ENCODE results near the gene LSAMP.
A peak's percentile ranks its signal among the peaks of the same experiment; 100 is the strongest.
"Not testable (repeated sequence)": the region's sequence is repeated elsewhere in the genome, so short reads cannot be mapped to it uniquely, and the experiment has no call there.

The LSAMP gene

DNA sequence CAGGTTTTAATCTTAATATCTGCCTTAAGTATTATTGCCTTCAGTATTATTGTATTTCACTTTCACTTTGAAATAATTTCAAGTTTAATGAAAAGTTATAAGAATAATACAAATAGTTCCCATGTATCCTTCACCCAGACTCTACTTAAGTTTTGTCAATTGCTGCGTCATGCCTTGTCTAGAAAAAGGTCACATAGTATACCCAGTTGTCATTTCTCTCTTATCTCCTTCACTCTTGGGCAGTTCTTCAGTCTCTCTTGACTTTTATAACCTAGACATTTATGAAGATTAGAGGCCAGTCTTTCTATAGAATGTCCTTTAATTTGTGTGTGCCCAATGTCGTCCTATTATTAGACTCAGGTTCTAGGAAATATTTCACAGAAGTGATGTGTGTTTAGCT is 367.7 kb downstream of the LSAMP start:
- no peaks in the 10 kb centered on the region for H3K4me1 ChIP-seq (ENCODE audit: control insufficient read depth, insufficient read depth, low read length)
- H3K4me3 ChIP-seq (ENCODE audit: low read depth, low read length): no peak overlapping the region
- no peaks in the 10 kb centered on the region for H3K36me3 ChIP-seq (ENCODE audit: control insufficient read depth, insufficient read depth, low read length)
- H3K27ac ChIP-seq (ENCODE audit: low read depth, low read length): no peak overlapping the region
- no peaks in the 10 kb centered on the region for H3K27me3 ChIP-seq (ENCODE audit: control insufficient read depth, insufficient read depth, low read length)
- H3K9me3 ChIP-seq (ENCODE audit: control insufficient read depth, insufficient read depth, low read depth, low read length): no peaks in the 10 kb centered on the region
- H3K9ac ChIP-seq (ENCODE audit: low read length): no peak overlapping the region

DNA sequence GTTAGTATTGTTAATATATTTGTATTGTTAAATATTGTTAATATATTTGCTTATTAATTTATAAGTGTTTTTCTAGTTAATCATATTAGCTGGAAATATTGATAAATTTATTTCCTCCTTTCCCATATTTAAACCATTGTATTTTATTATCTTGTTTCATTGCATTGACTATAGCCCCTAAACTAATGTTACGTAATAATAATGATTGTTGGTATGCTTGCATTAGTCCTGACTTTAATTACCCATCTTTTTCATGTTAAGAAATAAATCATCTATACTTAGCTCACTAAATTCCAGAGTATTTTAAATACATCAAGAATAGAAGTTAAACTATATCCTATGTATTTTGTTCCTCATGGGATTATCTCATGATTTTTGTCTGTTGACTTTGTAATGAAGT is 368.2 kb downstream of the LSAMP start:
- Histone ChIP-seq H3K4me1 (ENCODE audit: control insufficient read depth, insufficient read depth, low read length) (no peaks in the 10 kb centered on the region), H3K4me3 (ENCODE audit: low read depth, low read length) (no peak overlapping the region), H3K9ac (ENCODE audit: low read length) (no peak overlapping the region), H3K27ac (ENCODE audit: low read depth, low read length) (no peak overlapping the region), H3K9me3 (ENCODE audit: control insufficient read depth, insufficient read depth, low read depth, low read length) (no peaks in the 10 kb centered on the region), H3K36me3 (ENCODE audit: control insufficient read depth, insufficient read depth, low read length) (no peaks in the 10 kb centered on the region), H3K27me3 (ENCODE audit: control insufficient read depth, insufficient read depth, low read length) (no peaks in the 10 kb centered on the region)

DNA sequence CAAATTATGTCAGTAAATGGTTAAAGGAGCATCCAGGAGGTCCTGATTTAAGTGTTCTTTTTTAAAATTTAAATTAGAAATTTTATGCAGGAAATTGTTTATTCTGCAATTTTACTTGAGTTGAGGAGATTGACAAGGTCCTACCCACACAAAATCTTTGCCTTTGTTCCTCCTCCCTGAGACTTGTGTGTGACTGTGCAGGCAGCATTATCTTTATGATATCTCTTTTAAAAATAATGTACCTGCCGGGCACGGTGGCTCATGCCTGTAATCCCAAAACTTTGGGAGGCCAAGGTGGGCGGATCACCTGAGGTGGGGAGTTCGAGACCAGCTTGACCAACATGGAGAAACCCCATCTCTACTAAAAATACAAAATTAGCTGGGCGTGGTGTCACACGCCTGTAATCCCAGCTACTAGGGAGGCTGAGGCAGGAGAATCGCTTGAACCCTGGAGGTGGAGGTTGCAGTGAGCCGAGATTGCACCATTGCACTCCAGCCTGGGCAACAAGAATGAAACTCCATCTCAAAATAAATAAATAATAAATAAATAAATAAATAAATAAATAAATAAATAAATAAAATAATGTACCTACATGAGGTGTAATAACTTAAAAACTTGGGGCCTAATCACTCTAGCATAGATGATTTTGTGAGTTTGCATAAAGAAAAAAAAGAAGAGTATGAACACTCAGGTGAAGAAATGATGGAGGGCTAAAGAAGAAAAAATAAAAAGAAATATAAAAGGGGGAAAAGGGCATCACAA is 374.6 kb downstream of the LSAMP start:
- H3K27me3 ChIP-seq (ENCODE audit: control insufficient read depth, insufficient read depth, low read length); H3K36me3 ChIP-seq (ENCODE audit: control insufficient read depth, insufficient read depth, low read length); H3K4me1 ChIP-seq (ENCODE audit: control insufficient read depth, insufficient read depth, low read length); H3K9me3 ChIP-seq (ENCODE audit: control insufficient read depth, insufficient read depth, low read depth, low read length); H3K27ac ChIP-seq (ENCODE audit: low read depth, low read length); H3K4me3 ChIP-seq (ENCODE audit: low read depth, low read length); H3K9ac ChIP-seq (ENCODE audit: low read length): not testable (repeated sequence)

DNA sequence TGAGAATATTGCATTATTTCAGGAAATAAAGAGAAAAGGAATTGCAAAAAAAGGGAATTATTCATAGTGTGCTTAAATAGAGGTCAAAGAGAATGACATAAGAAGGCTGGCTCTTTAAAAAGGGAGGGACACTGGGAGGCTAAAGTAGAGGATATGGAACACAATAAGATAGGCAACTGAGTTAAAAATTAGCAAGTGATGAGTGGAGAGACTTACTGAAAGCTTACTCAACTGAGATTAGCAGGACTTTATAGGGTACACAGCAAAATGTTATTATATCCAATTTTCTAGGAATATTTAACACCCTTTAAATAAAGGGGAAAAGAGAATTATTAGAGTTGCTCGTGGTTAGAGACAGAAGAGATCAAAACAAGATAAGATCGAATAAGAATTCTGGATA is 375.2 kb downstream of the LSAMP start:
- Histone ChIP-seq H3K4me3 (ENCODE audit: low read depth, low read length) (no peak overlapping the region), H3K27me3 (ENCODE audit: control insufficient read depth, insufficient read depth, low read length) (no peaks in the 10 kb centered on the region), H3K9ac (ENCODE audit: low read length) (no peak overlapping the region), H3K4me1 (ENCODE audit: control insufficient read depth, insufficient read depth, low read length) (no peaks in the 10 kb centered on the region), H3K36me3 (ENCODE audit: control insufficient read depth, insufficient read depth, low read length) (no peaks in the 10 kb centered on the region), H3K27ac (ENCODE audit: low read depth, low read length) (no peak overlapping the region), H3K9me3 (ENCODE audit: control insufficient read depth, insufficient read depth, low read depth, low read length) (no peaks in the 10 kb centered on the region)

DNA sequence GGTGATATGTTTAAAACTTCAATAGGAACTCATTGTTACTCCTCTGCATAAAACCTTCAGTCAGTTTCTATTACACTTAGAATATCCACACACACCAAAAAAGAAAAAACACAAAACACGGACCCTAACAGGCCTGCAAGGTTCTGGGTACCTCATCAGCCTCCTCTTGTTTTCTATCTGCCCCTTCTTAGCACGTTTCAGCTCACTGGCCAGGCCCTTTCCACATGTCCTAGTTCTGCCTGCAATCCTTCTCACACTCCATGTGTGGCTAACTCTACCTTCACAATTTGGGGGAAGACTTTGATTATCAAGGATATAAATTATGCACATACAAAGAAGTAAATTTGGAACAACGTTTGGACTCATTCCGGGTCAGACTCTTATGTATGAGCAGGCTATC is 376.3 kb downstream of the LSAMP start:
- no peaks in the 10 kb centered on the region for H3K36me3 ChIP-seq (ENCODE audit: control insufficient read depth, insufficient read depth, low read length)
- no peaks in the 10 kb centered on the region for H3K27me3 ChIP-seq (ENCODE audit: control insufficient read depth, insufficient read depth, low read length)
- H3K4me3 ChIP-seq (ENCODE audit: low read depth, low read length): no peak overlapping the region
- H3K9ac ChIP-seq (ENCODE audit: low read length): no peak overlapping the region
- H3K9me3 ChIP-seq (ENCODE audit: control insufficient read depth, insufficient read depth, low read depth, low read length): no peaks in the 10 kb centered on the region
- no peak overlapping the region for H3K27ac ChIP-seq (ENCODE audit: low read depth, low read length)
- H3K4me1 ChIP-seq (ENCODE audit: control insufficient read depth, insufficient read depth, low read length): no peaks in the 10 kb centered on the region

DNA sequence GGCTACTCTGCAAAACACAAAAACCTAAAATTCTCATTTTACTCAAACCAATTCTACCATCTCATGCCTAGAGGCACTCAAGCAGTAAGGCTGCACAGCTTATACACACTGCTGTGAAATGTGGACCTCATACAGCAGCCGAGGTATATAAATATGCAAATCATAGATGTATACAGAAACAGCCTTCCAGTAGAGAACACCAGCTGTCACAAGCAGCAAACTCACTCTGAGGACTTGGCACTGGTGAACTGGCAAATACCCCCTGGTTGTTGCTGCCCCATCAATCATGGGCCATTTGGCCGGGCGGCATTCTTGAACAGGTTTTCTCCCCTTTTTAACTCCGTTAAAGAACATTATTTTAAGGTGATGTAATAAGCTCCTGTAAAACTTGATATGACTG is 378.0 kb downstream of the LSAMP start:
- H3K4me3 ChIP-seq (ENCODE audit: low read depth, low read length): no peak overlapping the region
- no peaks in the 10 kb centered on the region for H3K9me3 ChIP-seq (ENCODE audit: control insufficient read depth, insufficient read depth, low read depth, low read length)
- H3K4me1 ChIP-seq (ENCODE audit: control insufficient read depth, insufficient read depth, low read length): no peaks in the 10 kb centered on the region
- H3K9ac ChIP-seq (ENCODE audit: low read length): no peak overlapping the region
- no peaks in the 10 kb centered on the region for H3K27me3 ChIP-seq (ENCODE audit: control insufficient read depth, insufficient read depth, low read length)
- no peaks in the 10 kb centered on the region for H3K36me3 ChIP-seq (ENCODE audit: control insufficient read depth, insufficient read depth, low read length)
- H3K27ac ChIP-seq (ENCODE audit: low read depth, low read length): no peak overlapping the region

DNA sequence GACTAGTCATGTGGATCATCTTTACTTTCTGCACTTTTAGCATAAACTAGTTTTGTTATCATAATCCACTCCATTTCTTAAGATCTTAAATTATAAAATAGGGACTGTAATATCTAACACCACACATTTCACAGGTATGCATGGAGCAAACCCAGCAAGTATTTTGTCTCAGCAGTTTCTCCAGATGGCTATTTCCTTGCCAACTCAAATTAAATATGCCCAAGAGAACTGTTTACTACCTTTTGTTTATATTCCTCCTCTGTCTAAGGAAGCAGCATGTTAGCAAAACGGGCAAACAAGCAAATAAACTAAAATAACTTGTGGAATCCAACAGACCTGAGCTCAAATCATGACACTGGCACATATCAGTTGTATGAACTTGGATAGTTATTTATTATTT is 379.8 kb downstream of the LSAMP start:
- no peaks in the 10 kb centered on the region for H3K27me3 ChIP-seq (ENCODE audit: control insufficient read depth, insufficient read depth, low read length)
- no peak overlapping the region for H3K9ac ChIP-seq (ENCODE audit: low read length)
- H3K36me3 ChIP-seq (ENCODE audit: control insufficient read depth, insufficient read depth, low read length): no peaks in the 10 kb centered on the region
- no peaks in the 10 kb centered on the region for H3K4me1 ChIP-seq (ENCODE audit: control insufficient read depth, insufficient read depth, low read length)
- H3K27ac ChIP-seq (ENCODE audit: low read depth, low read length): no peak overlapping the region
- no peaks in the 10 kb centered on the region for H3K9me3 ChIP-seq (ENCODE audit: control insufficient read depth, insufficient read depth, low read depth, low read length)
- H3K4me3 ChIP-seq (ENCODE audit: low read depth, low read length): no peak overlapping the region

DNA sequence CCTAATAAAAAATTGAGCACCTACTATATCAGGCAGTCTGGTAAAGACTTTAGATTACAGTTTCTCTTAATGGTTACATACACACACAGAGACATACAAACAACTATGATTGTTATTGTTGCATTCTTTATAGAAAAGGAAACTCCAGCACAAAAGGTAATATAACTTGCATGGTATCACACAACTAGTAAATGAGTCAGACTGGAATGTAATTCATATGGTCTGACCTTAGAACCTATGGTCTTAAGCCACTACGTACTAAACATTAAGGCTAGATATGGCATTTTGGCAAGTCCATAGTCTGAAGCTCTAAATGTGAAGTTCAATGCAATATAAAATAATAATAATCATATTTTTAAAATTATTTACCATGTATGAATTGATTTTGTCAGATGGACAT is 380.6 kb downstream of the LSAMP start:
- Histone ChIP-seq H3K27me3 (ENCODE audit: control insufficient read depth, insufficient read depth, low read length) (no peaks in the 10 kb centered on the region), H3K4me1 (ENCODE audit: control insufficient read depth, insufficient read depth, low read length) (peaks cover 7% of the 10 kb centered on the region), H3K36me3 (ENCODE audit: control insufficient read depth, insufficient read depth, low read length) (no peaks in the 10 kb centered on the region), H3K9me3 (ENCODE audit: control insufficient read depth, insufficient read depth, low read depth, low read length) (no peaks in the 10 kb centered on the region), H3K4me3 (ENCODE audit: low read depth, low read length) (no peak overlapping the region), H3K27ac (ENCODE audit: low read depth, low read length) (no peak overlapping the region), H3K9ac (ENCODE audit: low read length) (no peak overlapping the region)

DNA sequence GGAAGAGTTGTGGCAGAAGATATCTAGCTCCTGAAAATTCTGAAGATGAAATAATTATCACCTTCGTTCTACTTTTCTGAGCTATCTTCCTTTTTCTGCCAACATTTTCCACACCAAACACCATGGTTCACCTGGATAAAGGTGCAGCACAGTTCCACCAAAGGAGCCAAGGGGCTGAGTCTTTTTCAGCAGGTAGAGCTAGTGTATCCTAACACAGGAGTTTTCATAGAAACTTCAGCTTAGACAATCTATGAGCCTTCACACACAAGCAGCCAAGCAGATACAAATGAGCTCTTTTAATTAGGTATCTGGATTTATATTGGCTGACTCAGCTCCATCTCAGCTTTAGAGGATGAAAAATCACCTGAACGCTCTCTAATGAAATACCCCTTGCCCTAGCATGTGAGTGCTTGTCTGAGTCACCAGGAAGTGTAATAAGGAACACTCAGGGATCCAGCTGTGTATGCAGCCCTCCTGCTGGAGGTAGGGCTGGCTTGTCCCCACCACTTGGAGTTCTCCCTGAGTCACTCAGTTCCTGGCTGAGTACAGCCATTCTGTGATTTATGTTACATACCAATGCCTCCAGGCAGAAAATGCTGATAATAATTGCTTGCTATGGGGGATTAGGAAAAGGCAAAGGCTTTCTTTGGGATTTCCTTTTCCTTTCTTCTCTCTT is 385.7 kb downstream of the LSAMP start:
- no peaks in the 10 kb centered on the region for H3K27me3 ChIP-seq (ENCODE audit: control insufficient read depth, insufficient read depth, low read length)
- H3K9ac ChIP-seq (ENCODE audit: low read length): peak overlapping the region; percentile 41

DNA sequence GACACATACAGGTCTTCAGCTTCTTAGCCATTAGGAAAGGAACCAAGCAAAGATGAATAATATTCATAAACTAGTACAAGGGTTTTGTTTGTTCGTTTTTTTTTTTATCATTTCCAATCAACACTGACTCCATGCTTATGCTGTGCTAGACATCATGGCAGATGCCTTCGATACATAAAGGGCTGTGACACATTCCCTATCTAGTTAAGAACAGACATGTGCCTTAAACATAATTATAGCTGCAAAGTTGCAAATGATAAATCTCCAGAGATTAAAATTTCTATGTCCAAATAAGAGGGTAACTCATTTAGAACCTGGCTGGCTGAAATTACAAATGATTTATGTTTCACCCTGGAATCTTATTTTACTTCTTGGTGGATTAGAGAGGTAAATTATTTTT is 386.4 kb downstream of the LSAMP start:
- no peak overlapping the region for H3K4me3 ChIP-seq (ENCODE audit: low read depth, low read length)
- peaks cover 17% of the 10 kb centered on the region for H3K4me1 ChIP-seq (ENCODE audit: control insufficient read depth, insufficient read depth, low read length)
- no peaks in the 10 kb centered on the region for H3K9me3 ChIP-seq (ENCODE audit: control insufficient read depth, insufficient read depth, low read depth, low read length)
- no peak overlapping the region for H3K9ac ChIP-seq (ENCODE audit: low read length)
- peak overlapping the region; percentile 59; the same call in 1 of the 2 replicates for H3K27ac ChIP-seq (ENCODE audit: low read depth, low read length)
- H3K36me3 ChIP-seq (ENCODE audit: control insufficient read depth, insufficient read depth, low read length): no peaks in the 10 kb centered on the region
- no peaks in the 10 kb centered on the region for H3K27me3 ChIP-seq (ENCODE audit: control insufficient read depth, insufficient read depth, low read length)

More for the DNA sequence above, 385.7 kb downstream of the LSAMP start:
- H3K9me3 ChIP-seq (ENCODE audit: control insufficient read depth, insufficient read depth, low read depth, low read length): no peaks in the 10 kb centered on the region
- H3K36me3 ChIP-seq (ENCODE audit: control insufficient read depth, insufficient read depth, low read length): no peaks in the 10 kb centered on the region
- peaks cover 17% of the 10 kb centered on the region for H3K4me1 ChIP-seq (ENCODE audit: control insufficient read depth, insufficient read depth, low read length)
- H3K27ac ChIP-seq (ENCODE audit: low read depth, low read length): peak overlapping the region; percentile 82; the same call in 1 of the 2 replicates
- H3K4me3 ChIP-seq (ENCODE audit: low read depth, low read length): no peak overlapping the region

DNA sequence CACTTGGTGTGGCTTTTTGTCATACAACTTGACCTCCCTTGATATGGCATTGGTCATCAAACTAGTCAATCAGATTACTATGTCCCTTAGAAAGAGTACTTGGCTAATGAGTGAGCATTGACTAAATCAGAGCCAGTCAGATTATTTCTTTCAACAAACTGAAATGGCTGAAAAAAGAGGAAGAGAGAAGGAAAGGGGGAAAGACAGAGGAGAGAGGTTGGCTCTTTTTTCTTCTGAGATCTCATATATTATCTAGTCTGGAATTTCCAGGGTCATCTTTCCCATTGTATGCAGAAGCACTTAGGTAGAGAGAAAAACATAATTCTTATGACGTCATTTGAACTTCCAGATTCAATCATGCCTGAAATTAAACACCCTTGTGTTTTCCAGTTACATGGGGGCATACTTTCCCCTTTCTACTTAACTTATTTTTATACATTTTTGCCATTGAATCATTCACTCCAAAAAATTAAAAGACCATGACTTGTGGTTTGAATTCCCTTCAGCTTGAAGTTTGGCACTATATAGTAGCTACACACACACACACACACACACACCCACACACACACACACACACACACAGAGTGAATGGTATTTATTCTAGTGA is 387.8 kb downstream of the LSAMP start:
- Histone ChIP-seq H3K9ac (ENCODE audit: low read length) (no peak overlapping the region), H3K4me3 (ENCODE audit: low read depth, low read length) (no peak overlapping the region), H3K4me1 (ENCODE audit: control insufficient read depth, insufficient read depth, low read length) (peaks cover 17% of the 10 kb centered on the region), H3K27ac (ENCODE audit: low read depth, low read length) (no peak overlapping the region), H3K36me3 (ENCODE audit: control insufficient read depth, insufficient read depth, low read length) (no peaks in the 10 kb centered on the region), H3K27me3 (ENCODE audit: control insufficient read depth, insufficient read depth, low read length) (no peaks in the 10 kb centered on the region), H3K9me3 (ENCODE audit: control insufficient read depth, insufficient read depth, low read depth, low read length) (no peaks in the 10 kb centered on the region)

Measured in HUES6 (cell line).